Liver (tissue), 9 donors: ENCODE results near the gene AQP5. TPM values are rescaled to one million over a fixed set of nuclear protein-coding genes. Genes with fewer than 3 reads are reported as not detected.

Source experiments
- DNase-seq: peaks from one replicate; pipeline ENCODE4 v3.0.0-alpha.2; 2017; ENCODE audit warnings: low spot score
- H3K27ac ChIP-seq, 2 donors: one replicate each; pipeline ENCODE4 v1.7.0; 2013; ENCODE audit warnings: inconsistent platforms in 2 of 2, low read length in 2 of 2, control low read depth in 1 of 2, low read depth in 1 of 2, mild to moderate bottlenecking in 1 of 2
- H3K27me3 ChIP-seq, 4 donors: one replicate each; pipeline versions ENCODE4 v1.6.1 to v1.7.0; 2013; ENCODE audit warnings: low read length in 3 of 4, inconsistent platforms in 1 of 4, mild to moderate bottlenecking in 1 of 4, moderate library complexity in 1 of 4; ENCODE audit not compliant: control insufficient read depth in 4 of 4, insufficient read depth in 4 of 4
- H3K36me3 ChIP-seq, 4 donors: one replicate each; pipeline versions ENCODE4 v1.6.1 to v1.7.0; 2013; ENCODE audit warnings: low read length in 3 of 4, mild to moderate bottlenecking in 3 of 4, low read depth in 1 of 4, moderate library complexity in 1 of 4; ENCODE audit not compliant: control insufficient read depth in 4 of 4, insufficient read depth in 3 of 4
- H3K4me1 ChIP-seq, 4 donors: one replicate each; pipeline versions ENCODE4 v1.6.1 to v1.7.0; 2013; ENCODE audit warnings: low read length in 3 of 4, mild to moderate bottlenecking in 3 of 4, moderate library complexity in 1 of 4; ENCODE audit not compliant: control insufficient read depth in 4 of 4, insufficient read depth in 4 of 4
- H3K4me3 ChIP-seq, 3 donors: one replicate each; pipeline versions ENCODE4 v1.6.1 to v1.7.0; 2013; ENCODE audit warnings: low read length in 3 of 3, control low read depth in 1 of 3, low read depth in 1 of 3, mild to moderate bottlenecking in 1 of 3
- H3K9ac ChIP-seq, 2 donors: one replicate each; pipeline ENCODE4 v1.7.0; 2013; ENCODE audit warnings: low read length in 2 of 2, mild to moderate bottlenecking in 2 of 2, moderate library complexity in 2 of 2, control low read depth in 1 of 2, low read depth in 1 of 2
- H3K9me3 ChIP-seq, 4 donors: one replicate each; pipeline versions ENCODE4 v1.6.1 to v1.7.0; 2013; ENCODE audit warnings: low read length in 3 of 4; ENCODE audit not compliant: control insufficient read depth in 4 of 4
- CTCF ChIP-seq: fragments of 150-350 bp; IDR thresholded peaks from 2 replicates; pipeline ENCODE4 v1.5.1; 2017; ENCODE audit warnings: improper control_type of control experiment, low read depth, low read length; ENCODE audit not compliant: missing input control
- EGR1 ChIP-seq, 2 donors: IDR thresholded peaks; 2 replicates each; pipeline ENCODE4 v1.6.1; 2016 to 2018; ENCODE audit warnings: antibody characterized with exemption in 2 of 2, low read depth in 2 of 2
- FOXA1 ChIP-seq: IDR thresholded peaks from 2 replicates; pipeline ENCODE4 v1.6.1; 2016; ENCODE audit warnings: antibody characterized with exemption
- HNF4G ChIP-seq: IDR thresholded peaks from 2 replicates; pipeline ENCODE4 v1.6.1; 2016; ENCODE audit warnings: antibody characterized with exemption
- JUND ChIP-seq, 2 donors: IDR thresholded peaks; 2 replicates each; pipeline ENCODE4 v1.6.1; 2016; ENCODE audit warnings: antibody characterized with exemption in 2 of 2
- NR2F2 ChIP-seq: IDR thresholded peaks from 2 replicates; pipeline ENCODE4 v1.6.1; 2016; ENCODE audit warnings: antibody characterized with exemption
- RAD21 ChIP-seq, 2 donors: IDR thresholded peaks; 2 replicates each; pipeline ENCODE4 v1.6.1; 2016; ENCODE audit warnings: antibody characterized with exemption in 2 of 2, mild to moderate bottlenecking in 2 of 2
- REST ChIP-seq: IDR thresholded peaks from 2 replicates; pipeline ENCODE4 v1.6.1; 2016; ENCODE audit warnings: antibody characterized with exemption, mild to moderate bottlenecking
- RXRA ChIP-seq, 2 donors: IDR thresholded peaks; 2 replicates each; pipeline ENCODE4 v1.6.1; 2017 to 2018; ENCODE audit warnings: antibody characterized with exemption in 2 of 2, mild to moderate bottlenecking in 1 of 2
- WGBS: extraction: QIAGEN DNeasy Blood & Tissue Kit; methylation state at CpG from one replicate; pipeline ENCODE4 v1.1.7; 2013; 5-methylcytosine and 5-hydroxymethylcytosine counted together
- polyA plus RNA-seq, 2 donors: library from polyadenylated mRNA; stranded (reverse) in 1 of 2; unstranded in 1 of 2; fragments of 200-250 nt in 1 of 2; fragments of >200 nt in 1 of 2; fragmentation: Nextera tagmentation in 1 of 2; extraction: Ambion mirVana in 1 of 2; gene quantifications; one replicate each; pipeline versions ENCODE4 v1.2.1 to v1.2.3, GENCODE V29; 2013 to 2015
- total RNA-seq, 2 donors: library from RNA; depleted of rRNA; stranded (reverse); fragments of >200 nt; gene quantifications; one replicate each; pipeline ENCODE4 v1.2.3, GENCODE V29; 2014
- TF ChIP-seq, protein P1 (sequence below): IDR thresholded peaks from 2 replicates; pipeline ENCODE4 v1.6.1; 2016; ENCODE audit warnings: antibody characterized with exemption
- donor health status: healthy.
- donor health status: healthy.
- donor health status: healthy.
- donor health status: healthy.
- donor health status: healthy.

AQP5 gene
- total and polyA plus RNA-seq, 4 donors, result not detected

DNA sequence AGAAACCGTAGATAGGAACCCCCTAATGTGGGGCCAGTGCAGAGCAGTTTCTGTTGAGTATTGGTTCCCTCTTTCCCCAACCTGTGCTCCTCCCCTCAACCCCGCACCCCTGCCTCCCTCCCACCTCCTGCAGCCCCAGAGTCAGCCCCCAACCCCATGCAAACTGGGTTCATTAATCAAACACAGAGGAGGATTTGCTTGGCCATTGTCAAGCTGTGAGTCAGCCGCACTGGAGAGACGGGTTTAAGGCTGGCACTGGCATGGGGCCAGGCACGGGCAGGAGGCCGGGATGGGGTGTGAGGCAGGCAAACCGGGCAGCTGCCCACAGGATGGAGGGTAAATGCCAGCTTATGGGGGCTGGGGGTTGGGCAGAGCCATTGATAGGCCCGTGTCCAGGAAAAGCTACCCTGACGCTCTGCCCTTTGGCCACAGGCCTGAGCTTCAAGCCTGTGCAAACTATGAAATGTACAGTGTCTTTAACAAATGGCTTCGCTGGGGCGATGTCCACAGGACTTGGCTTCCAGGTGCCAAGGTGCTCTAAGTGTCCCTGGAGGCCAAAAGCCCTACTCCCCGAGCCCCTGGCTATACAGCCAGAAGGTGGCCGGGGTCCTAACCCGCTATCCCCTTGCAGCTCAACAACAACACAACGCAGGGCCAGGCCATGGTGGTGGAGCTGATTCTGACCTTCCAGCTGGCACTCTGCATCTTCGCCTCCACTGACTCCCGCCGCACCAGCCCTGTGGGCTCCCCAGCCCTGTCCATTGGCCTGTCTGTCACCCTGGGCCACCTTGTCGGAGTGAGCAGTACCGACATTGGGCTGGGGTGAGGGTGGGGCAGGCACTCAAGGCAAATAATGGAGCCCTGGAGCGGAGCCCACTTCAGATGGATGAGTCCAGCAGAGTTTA lies 1.4 kb downstream of the AQP5 start (continued):
- TF ChIP-seq REST (peak; percentile 41), EGR1 (IDR thresholded peaks at IDR 0.05; ENCODE audit: low read depth in 2 of 2) (no peak), RXRA (IDR thresholded peaks at IDR 0.05) (peak; percentile 66 to 86)

- WGBS, result 89% methylated on average over 17 of the region's 17 CpGs
- Histone ChIP-seq H3K4me1 (peaks cover 15 to 41% (median 28%) of the 10 kb centered on the region in 4 donors), H3K9ac (no peak overlapping the region), H3K4me3 (no peak overlapping the region), H3K27me3 (peaks cover 0 to 5% (median 1%) of the 10 kb centered on the region in 4 donors), H3K27ac (no peak overlapping the region), H3K36me3 (no peaks in the 10 kb centered on the region), H3K9me3 (no peaks in the 10 kb centered on the region)
- no peak for TF ChIP-seq HNF4G
- TF ChIP-seq CTCF, result no peak
- no peak for TF ChIP-seq REST
- no peak for TF ChIP-seq JUND (IDR thresholded peaks at IDR 0.05)
- TF ChIP-seq RAD21 (IDR thresholded peaks at IDR 0.05), result no peak
- TF ChIP-seq, protein P1, sequence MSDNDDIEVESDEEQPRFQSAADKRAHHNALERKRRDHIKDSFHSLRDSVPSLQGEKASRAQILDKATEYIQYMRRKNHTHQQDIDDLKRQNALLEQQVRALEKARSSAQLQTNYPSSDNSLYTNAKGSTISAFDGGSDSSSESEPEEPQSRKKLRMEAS, result no peak
- TF ChIP-seq EGR1 (IDR thresholded peaks at IDR 0.05; ENCODE audit: low read depth in 2 of 2), result no peak
- no peak for TF ChIP-seq FOXA1
- TF ChIP-seq NR2F2, result no peak
- DNase-seq, result no peak
Observed at GRCh38 chr12:49963976-49964815, 2.5 kb downstream of the AQP5 start.
